Mucosa of rectum (tissue), 2 donors: ENCODE results near the gene SLCO4A1.

Experiments used
- H3K27ac ChIP-seq, 2 donors: one replicate each; pipeline ENCODE4 v1.7.0; 2013; ENCODE audit warnings: inconsistent platforms in 2 of 2, low read depth in 2 of 2, low read length in 2 of 2
- H3K27me3 ChIP-seq, 2 donors: one replicate each; pipeline ENCODE4 v1.7.0; 2013; ENCODE audit warnings: low read length in 2 of 2; ENCODE audit not compliant: control insufficient read depth in 2 of 2, insufficient read depth in 2 of 2
- H3K36me3 ChIP-seq, 2 donors: one replicate each; pipeline ENCODE4 v1.7.0; 2013; ENCODE audit warnings: low read length in 2 of 2; ENCODE audit not compliant: control insufficient read depth in 2 of 2, insufficient read depth in 2 of 2
- H3K4me1 ChIP-seq, 2 donors: one replicate each; pipeline ENCODE4 v1.7.0; 2013; ENCODE audit warnings: low read length in 2 of 2, mild to moderate bottlenecking in 1 of 2; ENCODE audit not compliant: control insufficient read depth in 2 of 2, insufficient read depth in 2 of 2
- H3K4me3 ChIP-seq, 2 donors: one replicate each; pipeline ENCODE4 v1.7.0; 2013; ENCODE audit warnings: low read length in 2 of 2
- H3K9ac ChIP-seq, 2 donors: one replicate each; pipeline ENCODE4 v1.7.0; 2013; ENCODE audit warnings: low read length in 2 of 2, low read depth in 1 of 2, mild to moderate bottlenecking in 1 of 2
- H3K9me3 ChIP-seq, 2 donors: one replicate each; pipeline ENCODE4 v1.7.0; 2013; ENCODE audit warnings: low read length in 2 of 2; ENCODE audit not compliant: control insufficient read depth in 2 of 2
- donor health status: healthy.
- donor health status: Normal muscosa, but diverticular disease.

The SLCO4A1 gene

DNA sequence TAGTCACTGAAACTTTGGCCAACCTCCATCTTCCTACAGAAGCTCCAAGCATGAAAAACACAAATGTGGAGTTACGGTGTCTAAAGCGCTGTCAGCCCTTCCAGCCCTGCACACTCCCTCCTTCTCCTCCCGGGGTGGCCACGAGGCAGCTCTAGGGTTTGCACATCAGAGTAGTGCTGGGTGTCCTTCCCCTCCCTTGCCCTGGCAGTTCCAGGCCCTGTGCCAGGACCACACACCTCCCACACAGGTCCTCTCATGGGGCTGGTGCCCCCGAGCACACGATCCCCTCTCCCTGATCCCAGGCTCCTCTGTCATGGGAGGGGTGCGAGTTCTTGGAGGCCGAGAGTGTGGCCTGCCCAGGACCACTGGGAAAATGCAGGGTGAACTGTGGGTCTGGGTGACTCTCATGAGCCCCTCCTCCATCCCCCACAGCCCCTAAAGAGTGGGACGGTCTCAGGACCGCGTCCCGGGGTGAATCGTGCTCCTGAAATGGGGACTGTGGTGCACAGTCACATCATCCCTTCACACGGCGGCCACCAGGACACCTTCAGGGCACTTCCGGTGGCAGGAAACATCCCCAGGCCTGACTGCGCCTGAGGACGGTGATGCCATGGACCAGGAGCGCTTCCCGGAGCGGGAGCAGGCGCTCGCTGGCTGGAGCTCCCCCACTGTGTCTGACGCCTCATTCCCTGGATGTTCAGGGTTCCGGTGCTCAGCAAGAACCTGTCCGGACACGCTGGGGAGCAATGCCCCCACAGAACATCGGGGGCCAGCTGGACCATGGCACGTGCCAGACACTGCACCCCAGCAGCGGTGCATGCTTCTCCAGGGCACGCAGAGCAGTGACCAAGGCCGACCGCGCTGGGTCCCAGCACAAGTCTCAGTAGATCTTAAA lies 42.8 kb upstream of the SLCO4A1 start:
- H3K27ac ChIP-seq = no peak overlapping the region
- H3K27me3 ChIP-seq = peaks cover 23 to 25% of the 10 kb centered on the region in 2 donors

DNA sequence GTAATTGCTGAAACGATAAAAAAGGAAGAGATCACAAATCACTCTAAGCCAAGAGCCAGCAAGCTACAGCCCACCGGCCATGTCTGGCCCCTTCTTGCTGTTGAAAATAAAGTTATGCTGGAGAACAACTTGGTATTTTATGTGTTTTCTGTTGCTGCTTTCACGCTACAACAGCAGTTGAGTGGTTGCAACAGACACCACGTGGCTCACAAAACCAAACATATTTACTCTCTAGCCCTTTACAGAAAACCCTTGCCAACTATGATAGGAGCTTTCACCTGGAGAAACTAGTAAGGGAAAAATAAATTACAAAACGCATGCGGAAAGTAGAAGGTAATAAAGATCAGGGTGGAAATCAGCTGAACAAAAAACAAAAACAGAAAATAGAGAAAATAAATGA lies 41.1 kb upstream of the SLCO4A1 start:
- H3K4me1 ChIP-seq = peaks cover 14 to 15% of the 10 kb centered on the region in 2 donors
- H3K27ac ChIP-seq = no peak overlapping the region
- no peaks in the 10 kb centered on the region for H3K9me3 ChIP-seq
- H3K27me3 ChIP-seq = peaks cover 22 to 27% of the 10 kb centered on the region in 2 donors
- H3K9ac ChIP-seq = no peak overlapping the region
- no peaks in the 10 kb centered on the region for H3K36me3 ChIP-seq
- H3K4me3 ChIP-seq = no peak overlapping the region

More for the DNA sequence above, 42.8 kb upstream of the SLCO4A1 start:
- no peak overlapping the region for H3K9ac ChIP-seq
- H3K4me1 ChIP-seq = peaks cover 8 to 10% of the 10 kb centered on the region in 2 donors
- H3K9me3 ChIP-seq = no peaks in the 10 kb centered on the region
- H3K36me3 ChIP-seq = no peaks in the 10 kb centered on the region
- H3K4me3 ChIP-seq = no peak overlapping the region

DNA sequence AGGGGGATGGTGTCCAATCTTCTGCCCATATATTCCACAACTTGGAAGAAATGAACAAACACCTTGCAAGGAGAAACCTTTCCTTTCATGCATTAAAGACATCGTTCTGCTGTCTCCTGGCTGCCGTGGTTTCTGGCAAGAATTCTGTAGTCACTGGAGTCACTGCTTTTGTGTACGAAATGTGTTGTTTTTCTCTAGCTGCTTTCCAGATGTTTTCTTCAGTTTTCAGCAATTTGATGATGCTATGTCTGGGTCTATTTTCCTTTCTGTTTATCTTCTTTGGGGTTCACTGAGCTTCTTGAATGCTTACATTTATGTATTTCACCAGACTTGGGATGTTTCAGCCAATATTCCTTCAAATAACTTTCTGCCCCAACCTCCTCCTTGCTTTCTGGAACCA lies 40.6 kb upstream of the SLCO4A1 start:
- no peak overlapping the region for H3K4me3 ChIP-seq
- no peak overlapping the region for H3K27ac ChIP-seq
- peaks cover 16 to 24% of the 10 kb centered on the region in 2 donors for H3K27me3 ChIP-seq
- H3K4me1 ChIP-seq = peaks cover 14 to 21% of the 10 kb centered on the region in 2 donors
- H3K9me3 ChIP-seq = no peaks in the 10 kb centered on the region
- no peaks in the 10 kb centered on the region for H3K36me3 ChIP-seq
- no peak overlapping the region for H3K9ac ChIP-seq

DNA sequence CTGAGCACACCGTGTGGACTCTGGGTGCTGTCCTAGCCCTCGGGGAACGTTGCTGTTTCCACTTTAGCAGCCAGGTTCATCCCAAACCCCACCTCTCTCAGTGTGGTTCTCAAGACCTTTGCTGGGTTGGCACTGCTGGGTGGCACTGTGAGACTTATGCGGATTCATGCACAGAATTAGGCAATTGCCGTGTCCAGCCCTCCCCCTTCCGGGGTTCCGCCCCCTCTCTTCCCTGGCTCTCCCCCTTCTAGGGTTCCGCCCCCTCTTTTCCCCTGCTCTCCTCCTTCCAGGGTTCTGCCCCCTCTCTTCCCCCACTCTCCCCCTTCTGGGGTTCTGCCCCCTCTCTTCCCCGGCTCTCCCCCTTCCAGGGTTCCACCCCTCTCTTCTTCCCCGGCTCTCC lies 39.8 kb upstream of the SLCO4A1 start:
- Histone ChIP-seq H3K27me3 (peaks cover 13 to 24% of the 10 kb centered on the region in 2 donors), H3K9ac (no peak overlapping the region), H3K27ac (peak overlapping the region in 1 of 2 donors; percentile 35), H3K4me1 (peaks cover 14 to 21% of the 10 kb centered on the region in 2 donors), H3K4me3 (peak overlapping the region; percentile 3 to 50), H3K9me3 (no peaks in the 10 kb centered on the region), H3K36me3 (no peaks in the 10 kb centered on the region)

DNA sequence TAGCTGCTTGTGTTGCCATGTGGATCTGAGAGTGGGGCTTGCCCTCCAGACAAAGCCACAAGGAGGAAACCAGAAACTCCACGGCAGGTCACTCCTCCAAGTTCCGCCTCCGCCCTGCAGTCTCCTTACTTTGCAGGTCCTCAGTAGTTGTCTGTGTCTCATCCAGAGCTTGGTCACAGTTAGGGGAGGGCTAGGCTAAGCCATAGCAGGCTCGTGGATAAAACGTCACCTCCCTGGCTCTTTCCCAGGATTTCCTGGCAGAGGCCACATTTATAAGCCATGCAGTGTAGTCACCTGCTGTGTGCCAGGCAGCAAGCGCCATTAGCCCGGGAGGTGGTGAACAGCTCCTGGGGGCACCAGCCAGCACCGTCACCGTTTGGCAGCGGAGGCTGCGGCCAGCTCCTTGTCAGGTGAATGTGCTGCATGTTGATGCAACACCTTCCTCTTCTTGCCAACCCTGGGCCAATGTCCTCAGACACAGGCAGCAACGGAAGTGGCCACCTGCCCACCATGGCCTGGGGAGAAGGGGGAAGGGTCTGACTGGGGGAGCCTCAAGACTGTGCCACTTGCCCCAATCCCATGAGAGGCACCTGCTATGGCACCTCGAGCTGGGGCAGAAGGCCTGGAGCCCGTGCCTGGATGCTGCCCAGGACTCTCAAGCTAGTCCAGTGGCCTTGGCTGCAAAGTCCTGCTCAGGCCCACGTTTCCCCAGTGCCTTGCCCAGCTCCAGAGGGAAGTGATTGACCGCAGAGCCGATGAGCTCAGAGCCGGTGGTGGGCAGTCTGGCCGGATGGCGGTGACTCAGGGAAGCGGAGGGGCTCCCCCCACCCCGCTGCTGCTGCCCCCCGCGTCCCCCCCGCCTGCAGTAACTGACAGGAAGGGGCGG lies 39.0 kb upstream of the SLCO4A1 start:
- Histone ChIP-seq H3K4me1 (peaks cover 14 to 21% of the 10 kb centered on the region in 2 donors), H3K4me3 (peak overlapping the region; percentile 3 to 50), H3K36me3 (no peaks in the 10 kb centered on the region), H3K27me3 (peaks cover 13 to 24% of the 10 kb centered on the region in 2 donors), H3K9ac (no peak overlapping the region), H3K27ac (peak overlapping the region in 1 of 2 donors; percentile 35), H3K9me3 (no peaks in the 10 kb centered on the region)

GRCh38 chr20:62603907-62604785 lies 38.2 kb upstream of the SLCO4A1 start:
- H3K9me3 ChIP-seq = no peaks in the 10 kb centered on the region
- H3K27me3 ChIP-seq = peaks cover 13 to 24% of the 10 kb centered on the region in 2 donors
- H3K4me1 ChIP-seq = peaks cover 14 to 21% of the 10 kb centered on the region in 2 donors
- no peak overlapping the region for H3K27ac ChIP-seq
- no peak overlapping the region for H3K9ac ChIP-seq
- peak overlapping the region in 1 of 2 donors; percentile 8 for H3K4me3 ChIP-seq
- no peaks in the 10 kb centered on the region for H3K36me3 ChIP-seq

DNA sequence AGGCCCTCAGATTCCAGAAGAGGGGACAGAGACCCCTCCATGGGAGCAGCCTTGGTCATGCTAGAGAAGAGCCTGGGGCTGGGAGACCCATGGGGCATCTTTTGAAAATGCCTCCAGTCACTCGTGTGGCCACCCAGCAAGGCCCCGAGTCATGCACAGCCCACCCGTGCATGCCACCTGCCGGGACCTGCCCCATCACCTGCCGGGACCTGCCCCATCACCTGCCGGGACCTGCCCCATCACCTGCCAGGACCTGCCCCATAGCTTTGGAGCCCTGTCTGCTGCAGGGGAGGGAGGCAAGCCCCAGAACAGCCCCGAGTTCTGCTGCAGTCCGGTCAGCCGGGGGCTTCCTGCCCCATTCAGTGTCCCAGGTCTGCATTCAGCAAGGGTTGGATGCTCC lies 37.5 kb upstream of the SLCO4A1 start:
- Histone ChIP-seq H3K4me3 (no peak overlapping the region), H3K9ac (no peak overlapping the region), H3K27ac (no peak overlapping the region), H3K9me3 (no peaks in the 10 kb centered on the region), H3K4me1 (peaks cover 14 to 21% of the 10 kb centered on the region in 2 donors), H3K27me3 (peaks cover 13 to 24% of the 10 kb centered on the region in 2 donors), H3K36me3 (no peaks in the 10 kb centered on the region)

- H3K27ac ChIP-seq = no peak overlapping the region
- H3K4me1 ChIP-seq = peaks cover 14 to 21% of the 10 kb centered on the region in 2 donors
- H3K9me3 ChIP-seq = no peaks in the 10 kb centered on the region
- H3K9ac ChIP-seq = no peak overlapping the region
- no peaks in the 10 kb centered on the region for H3K36me3 ChIP-seq
- H3K27me3 ChIP-seq = peaks cover 13 to 26% of the 10 kb centered on the region in 2 donors
- no peak overlapping the region for H3K4me3 ChIP-seq
Measured at GRCh38 chr20:62605236-62605943, 36.9 kb upstream of the SLCO4A1 start.

DNA sequence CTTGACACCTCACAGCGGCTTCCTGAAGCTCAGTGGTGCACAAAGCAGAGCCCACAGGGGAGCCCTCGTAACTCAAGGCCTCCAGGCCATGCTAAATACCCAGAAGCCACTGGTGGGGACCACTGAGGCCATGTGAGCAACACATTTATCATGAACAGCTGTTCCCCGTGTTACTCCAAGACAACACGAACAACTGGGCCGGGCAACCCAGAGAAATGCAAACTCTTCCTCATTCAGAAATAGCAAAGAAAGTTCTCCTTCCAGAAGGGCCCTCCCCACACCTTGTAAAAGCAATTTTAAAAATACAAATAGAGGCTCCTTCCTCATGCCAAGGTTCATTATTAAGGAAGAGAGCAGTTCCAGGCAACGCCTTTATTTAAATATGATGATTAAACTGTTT lies 36.3 kb upstream of the SLCO4A1 start:
- Histone ChIP-seq H3K4me3 (no peak overlapping the region), H3K36me3 (no peaks in the 10 kb centered on the region), H3K9me3 (no peaks in the 10 kb centered on the region), H3K27ac (no peak overlapping the region), H3K27me3 (peaks cover 13 to 27% of the 10 kb centered on the region in 2 donors), H3K9ac (no peak overlapping the region), H3K4me1 (peaks cover 14 to 21% of the 10 kb centered on the region in 2 donors)
